Right kidney (tissue), 1 donor: ENCODE data around the gene ROR1.
"Not testable (repeated sequence)": the region's sequence is repeated elsewhere in the genome, so short reads cannot be mapped to it uniquely, and the experiment has no call there.

ENCODE experiments used
- DNase-seq: peaks from one replicate; pipeline ENCODE4 v3.0.0-alpha.2; 2016

The ROR1 gene

GRCh38 chr1:64104585-64104984, 330.8 kb downstream of the ROR1 start:
- not testable (repeated sequence) for DNase-seq

DNA sequence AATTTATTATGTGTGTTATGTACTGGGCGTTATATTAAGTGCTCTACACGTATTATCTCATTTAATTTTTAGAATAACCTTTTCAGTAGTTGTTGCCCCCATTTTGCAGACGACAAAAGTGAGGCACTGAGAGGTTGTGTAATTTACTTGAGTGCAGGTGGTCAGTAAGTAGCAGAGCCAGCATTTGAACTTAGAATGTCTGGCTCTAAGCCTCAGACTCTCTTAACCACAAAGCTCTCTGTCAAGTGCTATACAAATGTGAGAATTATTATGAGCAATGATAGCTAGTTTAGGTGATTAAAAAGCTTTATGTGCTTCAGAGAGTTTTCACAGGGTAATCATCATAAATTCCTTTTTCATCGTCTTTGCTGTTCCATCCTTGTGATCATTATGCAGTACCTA, 333.3 kb downstream of the ROR1 start:
- DNase-seq: no peak

GRCh38 chr1:64107632-64108031, 333.8 kb downstream of the ROR1 start:
- no peak for DNase-seq

GRCh38 chr1:64110924-64111777, 337.3 kb downstream of the ROR1 start:
- no peak for DNase-seq

DNA sequence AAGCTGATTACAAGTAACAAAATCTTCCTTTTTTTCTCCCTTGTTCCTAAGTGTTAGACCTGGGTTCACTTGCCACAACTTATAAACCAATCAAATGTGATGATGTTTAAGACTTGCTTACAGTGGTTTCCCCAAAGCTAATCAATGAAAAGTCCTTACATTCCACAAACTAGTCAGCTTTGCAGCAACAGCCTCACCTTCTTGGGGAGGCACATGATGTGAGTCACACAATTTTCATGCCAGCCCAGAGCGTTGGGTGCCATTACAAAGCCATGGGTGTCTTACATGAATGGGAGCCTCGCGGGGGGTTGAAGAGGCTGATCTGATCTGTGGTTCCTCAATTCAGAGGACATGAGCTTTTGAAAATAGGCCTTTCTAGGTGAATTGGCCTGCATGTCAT, 338.0 kb downstream of the ROR1 start:
- no peak for DNase-seq

DNA sequence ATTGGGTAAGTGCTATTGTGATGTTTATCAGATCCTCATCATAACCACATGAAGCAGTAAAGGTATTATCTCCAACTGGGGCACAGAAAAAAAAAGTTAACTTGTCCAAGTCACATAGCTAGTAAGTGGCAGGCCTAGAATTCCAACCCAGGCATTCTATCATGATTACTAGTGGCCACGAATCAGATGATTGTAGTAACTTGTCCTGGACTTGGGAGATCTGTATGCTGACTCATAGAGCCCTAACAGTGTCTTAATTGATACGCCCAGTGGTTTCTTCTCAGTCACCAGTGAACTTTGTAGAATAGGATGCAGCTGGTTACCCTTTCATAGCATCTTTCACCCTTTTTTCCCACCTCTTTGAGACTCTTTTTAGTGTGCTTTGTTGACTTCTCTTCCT, 338.5 kb downstream of the ROR1 start:
- no peak for DNase-seq

GRCh38 chr1:64114012-64114525, 340.3 kb downstream of the ROR1 start:
- DNase-seq: no peak

DNA sequence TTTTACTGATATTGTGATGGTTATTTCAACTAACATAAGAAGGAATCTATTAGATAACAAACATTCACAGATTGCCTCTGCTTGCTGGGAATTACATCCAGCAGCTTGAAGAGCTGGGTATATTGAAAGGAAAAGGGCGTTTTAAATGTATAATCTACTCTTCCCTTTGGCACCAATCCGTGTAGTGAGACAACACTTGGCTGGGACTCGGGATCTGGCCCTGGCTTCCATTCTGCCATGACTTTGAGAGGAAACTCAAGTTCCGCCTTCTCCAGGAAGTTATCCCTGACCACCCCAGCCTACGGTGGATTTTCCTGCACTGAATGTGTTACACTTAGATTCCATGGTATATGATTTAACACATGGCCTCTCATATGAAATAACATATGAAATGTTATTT, 342.7 kb downstream of the ROR1 start:
- no peak for DNase-seq

DNA sequence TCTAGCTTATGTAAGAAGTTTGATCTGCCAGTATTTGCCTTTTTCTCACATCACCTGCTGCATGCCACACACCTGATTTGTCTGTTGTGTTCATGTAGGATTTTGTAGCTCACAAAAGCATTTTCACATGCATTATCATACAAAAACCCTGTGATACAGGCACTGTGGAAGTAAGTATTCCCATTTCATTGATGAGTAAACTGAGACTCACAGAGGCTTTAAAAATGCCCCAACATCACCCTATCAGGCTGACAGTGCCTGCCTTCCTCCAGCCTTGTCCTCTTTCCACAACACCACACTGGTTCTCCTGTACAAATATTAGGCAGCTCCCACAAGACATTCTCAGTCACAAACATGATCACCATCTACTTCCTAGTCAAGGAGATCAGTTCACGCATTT, 343.7 kb downstream of the ROR1 start:
- no peak for DNase-seq

DNA sequence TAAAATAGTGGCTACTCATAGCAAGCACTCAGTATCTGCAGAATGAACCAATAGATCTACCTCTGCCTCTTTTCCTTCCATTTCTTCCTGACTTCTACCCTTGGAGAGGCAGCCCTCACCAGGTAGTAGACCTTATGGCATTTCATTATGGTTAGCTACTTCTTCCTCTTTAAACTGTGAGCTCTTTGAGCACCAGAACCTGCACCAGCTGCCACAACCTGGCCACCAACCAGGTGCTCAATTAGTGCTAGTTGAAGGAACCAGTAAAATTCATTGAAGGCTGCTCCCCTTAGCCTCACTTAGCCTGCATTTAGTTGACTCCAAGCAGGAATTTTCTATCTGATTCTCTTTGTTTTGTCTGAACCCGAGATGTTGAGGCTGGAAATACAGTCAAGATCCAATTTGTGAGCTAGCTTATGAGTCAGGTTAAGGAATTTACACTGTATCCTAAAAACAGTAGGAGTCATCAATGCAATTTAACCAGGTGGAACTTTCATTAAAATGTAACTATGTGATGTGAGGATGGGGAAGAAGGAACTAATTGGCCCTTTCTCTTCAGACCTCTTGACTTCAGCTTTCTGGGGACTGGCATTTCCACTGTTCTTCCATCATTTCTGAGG, 348.1 kb downstream of the ROR1 start:
- no peak for DNase-seq

DNA sequence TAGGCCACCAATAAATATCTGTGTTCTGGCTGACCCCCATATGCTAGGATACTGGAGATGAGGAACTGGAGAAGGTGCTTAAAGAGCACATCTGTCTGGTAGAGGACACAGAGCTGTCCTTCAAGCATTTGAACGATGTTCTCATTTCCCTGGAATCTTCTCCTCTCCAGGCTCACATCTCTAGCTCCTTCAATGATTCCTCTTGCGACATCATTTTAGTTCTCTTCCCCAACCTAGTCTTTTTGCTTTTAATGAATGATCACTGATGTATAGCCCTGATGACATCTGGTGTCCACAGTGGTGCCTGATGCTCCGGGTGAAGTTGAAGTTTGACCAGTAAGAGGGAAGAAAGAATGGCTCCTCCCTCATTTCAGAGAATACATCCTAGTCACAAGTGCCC, 348.8 kb downstream of the ROR1 start:
- DNase-seq: no peak

DNA sequence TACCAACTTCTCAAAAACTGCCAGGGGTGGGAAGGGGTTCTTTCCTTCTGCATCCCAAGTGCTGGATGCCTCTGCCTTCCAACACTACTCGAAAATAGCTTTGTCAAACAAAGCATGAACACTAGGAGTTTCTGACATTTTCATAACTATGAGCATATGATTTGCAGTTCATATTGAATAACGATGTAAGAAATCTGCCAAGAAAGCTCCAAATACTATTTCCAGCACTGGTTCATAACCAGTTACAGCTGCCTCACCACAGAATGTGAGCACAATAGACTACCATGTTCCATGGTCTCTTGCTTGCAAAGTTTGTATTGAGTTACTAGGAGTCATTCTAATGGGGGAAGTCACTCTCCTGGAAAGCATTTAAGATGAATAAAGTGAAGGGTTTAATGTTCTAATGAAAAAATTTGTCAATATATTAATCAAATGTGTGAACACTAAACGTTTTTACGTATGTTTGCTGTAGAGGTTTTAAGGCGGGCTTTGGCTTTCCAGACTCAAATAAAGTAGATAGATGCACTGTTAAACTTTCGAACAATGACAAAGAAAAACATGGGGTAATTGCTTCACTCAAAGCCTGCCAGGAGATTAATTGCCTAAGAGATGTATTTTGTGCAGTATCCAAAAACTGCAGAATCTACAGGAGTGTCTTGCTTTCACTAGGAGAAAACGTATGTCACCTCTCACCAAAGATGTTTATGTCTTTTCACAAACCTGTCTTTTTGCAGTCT, 351.1 kb downstream of the ROR1 start:
- DNase-seq: no peak

- no peak for DNase-seq
These were observed 352.8 kb downstream of the ROR1 start for GRCh38 chr1:64126581-64126980.

GRCh38 chr1:64127297-64127696, 353.5 kb downstream of the ROR1 start:
- DNase-seq: no peak

- no peak for DNase-seq
These were observed 355.9 kb downstream of the ROR1 start for GRCh38 chr1:64129701-64130100.

DNA sequence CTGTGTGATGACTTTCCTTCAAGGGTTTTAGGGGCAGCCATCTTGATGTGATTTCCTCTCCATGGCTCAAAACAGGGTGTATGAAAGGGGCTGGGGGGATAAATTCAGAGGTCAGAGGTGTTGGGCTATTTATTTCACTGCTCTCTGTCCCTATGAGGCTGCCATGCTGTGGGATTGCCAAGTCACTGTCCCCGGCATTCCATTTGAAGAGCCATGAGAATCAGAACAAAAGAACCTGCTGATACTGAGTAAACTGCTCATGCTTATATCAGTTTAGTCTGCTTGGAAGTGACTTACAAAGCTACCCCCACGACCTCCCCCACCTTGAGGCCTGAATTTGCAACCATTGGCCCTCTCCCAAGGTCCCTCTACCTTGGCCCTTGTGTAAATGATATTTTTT, 357.3 kb downstream of the ROR1 start:
- no peak for DNase-seq

- DNase-seq: no peak
These were observed 359.2 kb downstream of the ROR1 start for GRCh38 chr1:64133036-64133435.

DNA sequence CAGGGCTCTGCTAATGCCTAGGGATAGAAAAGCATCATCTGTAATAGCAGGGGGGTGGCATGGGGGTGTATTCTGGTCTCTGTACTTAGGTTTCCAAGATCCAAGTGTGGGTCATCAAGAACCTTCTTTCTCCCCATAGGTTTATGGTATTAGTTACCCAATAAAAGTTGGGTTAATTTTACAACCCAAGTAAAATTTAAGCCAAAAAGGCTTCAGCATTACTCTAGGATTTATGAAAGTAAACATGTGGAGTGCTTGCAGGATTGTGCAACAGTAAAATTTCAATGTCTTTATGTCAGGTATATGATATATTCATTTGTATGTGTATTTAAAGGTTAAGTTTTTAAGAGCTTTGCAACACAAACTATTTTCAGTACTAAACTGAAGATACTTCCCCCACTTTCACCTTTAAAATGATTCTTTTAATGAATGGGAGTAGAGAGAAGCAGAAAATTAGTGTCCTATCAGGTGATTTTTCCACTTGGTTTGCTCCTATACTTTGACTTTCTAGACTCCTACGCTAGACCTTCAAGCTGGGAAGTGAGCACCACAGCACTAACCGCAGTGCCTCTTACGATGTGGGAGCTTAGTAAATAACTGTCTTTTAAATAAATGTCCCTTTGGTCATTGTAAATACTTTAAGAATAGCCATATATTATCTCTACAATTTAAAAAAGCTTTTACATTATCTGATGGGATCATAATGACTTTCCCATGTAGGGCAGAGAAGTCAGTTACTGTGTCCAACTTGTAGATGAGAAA, 361.8 kb downstream of the ROR1 start:
- DNase-seq: peak; percentile 47

GRCh38 chr1:64136296-64136695, 362.5 kb downstream of the ROR1 start:
- no peak for DNase-seq

DNA sequence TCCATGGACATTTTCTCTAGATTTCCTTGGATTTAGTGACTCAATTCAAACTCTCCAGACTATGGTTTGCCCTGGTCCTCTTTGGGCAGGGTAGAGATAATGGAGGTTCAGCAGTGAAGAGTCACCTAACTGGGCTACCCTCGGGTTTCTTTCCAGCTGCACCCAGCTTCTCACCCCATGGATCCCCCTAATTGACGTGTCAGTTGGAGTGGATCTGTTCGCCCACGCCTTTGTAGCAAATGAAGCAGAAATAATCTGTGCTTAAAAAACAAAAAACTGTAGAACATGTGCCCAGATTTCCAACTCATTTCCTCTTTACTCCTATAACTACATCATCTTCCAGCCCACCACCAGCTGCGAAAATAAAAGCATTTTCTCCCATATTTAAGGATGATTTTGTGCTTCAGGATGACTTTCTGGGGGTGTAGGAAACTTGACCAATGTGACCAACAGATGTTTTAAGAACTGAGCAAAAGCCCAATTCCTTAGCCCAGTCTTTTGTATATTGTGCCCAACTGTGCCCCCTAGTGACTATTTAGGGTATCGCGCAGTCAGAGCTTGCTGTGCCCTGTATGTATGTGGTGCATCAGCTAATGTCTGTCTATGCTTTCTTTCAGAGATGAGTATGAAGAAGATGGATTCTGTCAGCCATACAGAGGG, 363.1 kb downstream of the ROR1 start:
- DNase-seq: peak; percentile 62

DNA sequence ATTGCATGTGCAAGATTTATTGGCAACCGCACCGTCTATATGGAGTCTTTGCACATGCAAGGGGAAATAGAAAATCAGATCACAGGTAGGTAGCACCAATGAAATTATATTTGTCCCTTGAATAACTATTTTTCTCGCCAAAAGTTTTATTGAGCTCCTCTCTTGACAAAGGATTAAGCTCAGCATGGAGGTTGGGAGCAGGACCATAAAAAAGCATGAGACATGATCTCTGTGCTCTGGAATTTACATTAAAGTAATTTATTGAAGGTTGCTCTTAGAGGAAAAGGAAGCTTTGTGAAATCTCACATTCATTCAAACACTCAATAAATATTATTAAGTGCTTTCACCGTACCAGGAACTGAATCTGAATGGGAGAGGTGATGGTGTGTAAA, 363.6 kb downstream of the ROR1 start:
- DNase-seq: no peak

DNA sequence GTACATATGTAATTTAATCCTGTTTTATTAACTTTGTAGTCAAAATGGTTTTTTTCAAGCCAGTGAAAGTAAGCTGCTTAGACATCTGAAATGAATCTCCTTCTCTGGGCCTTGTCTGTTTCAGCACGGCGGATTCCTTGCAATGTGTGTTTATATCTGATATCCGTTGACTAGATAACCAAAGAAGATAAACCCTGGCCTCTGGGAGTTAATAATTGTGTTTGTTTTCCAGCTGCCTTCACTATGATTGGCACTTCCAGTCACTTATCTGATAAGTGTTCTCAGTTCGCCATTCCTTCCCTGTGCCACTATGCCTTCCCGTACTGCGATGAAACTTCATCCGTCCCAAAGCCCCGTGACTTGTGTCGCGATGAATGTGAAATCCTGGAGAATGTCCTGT, 366.1 kb downstream of the ROR1 start:
- no peak for DNase-seq
